Lower lobe of right lung (tissue), 2 donors: ENCODE measurements around the gene RPS8. TPM values are rescaled to one million over a fixed set of nuclear protein-coding genes. Genes with fewer than 3 reads are reported as not detected.

ENCODE experiments used
- ATAC-seq, 2 donors: fragments of 200-7000 bp; cut with Tn5 transposase; one replicate each; pipeline ENCODE4 v1.9.1; 2020 to 2022; ENCODE audit warnings: mild to moderate bottlenecking in 2 of 2, moderate library complexity in 2 of 2
- DNase-seq: peaks from one replicate; pipeline ENCODE4 v3.0.0-alpha.2; 2020
- H3K27ac ChIP-seq: fragments of 200-600 bp; one replicate; pipeline ENCODE4 v1.8.0; 2022
- H3K27me3 ChIP-seq: fragments of 200-600 bp; one replicate; pipeline ENCODE4 v1.8.0; 2022; ENCODE audit warnings: low read depth
- H3K36me3 ChIP-seq: fragments of 200-600 bp; one replicate; pipeline ENCODE4 v1.8.0; 2022; ENCODE audit warnings: mild to moderate bottlenecking
- H3K4me1 ChIP-seq: fragments of 200-600 bp; one replicate; pipeline ENCODE4 v1.8.0; 2022
- H3K4me3 ChIP-seq: fragments of 200-600 bp; one replicate; pipeline ENCODE4 v1.8.0; 2022; ENCODE audit warnings: mild to moderate bottlenecking
- H3K9me3 ChIP-seq: fragments of 200-600 bp; one replicate; pipeline ENCODE4 v1.8.0; 2022
- CTCF ChIP-seq: fragments of 200-600 bp; IDR thresholded peaks from one replicate; pipeline ENCODE4 v1.8.0; 2022; ENCODE audit warnings: antibody characterized with exemption, mild to moderate bottlenecking
- intact Hi-C: fragments of 100-400 bp; cut with DNase I; formaldehyde crosslinking; loops from one replicate; pipeline ENCODE4 v1.11.0; 2022
- total RNA-seq: library from RNA; stranded (reverse); fragmentation: NEBNext Ultra II Directional; extraction: Animal tissue kit (Norgen Biotek cat#: 25700); gene quantifications from one replicate; pipeline ENCODE4 v1.2.1, GENCODE V29; 2021
- donor health status: DM: no; HTN: yes; CAD: no; lungs with severe emphysema.

The RPS8 gene
- total RNA-seq, 1 donor from 2014 or later, result 1,341 TPM

DNA sequence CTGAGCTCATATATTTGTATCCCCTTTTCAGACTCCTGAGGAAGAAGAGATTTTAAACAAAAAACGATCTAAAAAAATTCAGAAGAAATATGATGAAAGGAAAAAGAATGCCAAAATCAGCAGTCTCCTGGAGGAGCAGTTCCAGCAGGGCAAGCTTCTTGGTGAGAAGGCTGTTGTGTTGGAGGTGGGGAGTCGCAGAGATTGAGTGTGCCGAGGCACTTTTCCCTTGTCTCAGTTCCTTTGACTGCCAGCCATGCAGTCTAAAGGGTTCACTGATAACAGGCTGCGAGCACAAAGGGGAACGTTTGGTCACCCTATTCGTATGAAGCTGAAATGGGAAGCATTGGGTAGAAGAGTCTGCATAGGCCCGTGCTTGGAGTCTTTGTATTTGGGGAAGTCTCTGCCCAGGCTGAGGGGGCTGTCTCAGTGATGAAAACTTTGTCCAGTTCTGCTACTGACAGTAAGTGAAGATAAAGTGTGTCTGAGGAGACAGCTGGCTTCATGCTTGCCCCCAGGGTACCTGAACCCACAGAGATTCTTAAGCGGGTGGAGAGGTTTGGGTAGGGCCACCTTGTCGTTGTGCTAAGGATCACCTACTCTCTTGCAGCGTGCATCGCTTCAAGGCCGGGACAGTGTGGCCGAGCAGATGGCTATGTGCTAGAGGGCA is 2.8 kb downstream of the RPS8 start:
- no peak overlapping the region for H3K27ac ChIP-seq
- no peak for DNase-seq
- H3K4me3 ChIP-seq, result no peak overlapping the region

DNA sequence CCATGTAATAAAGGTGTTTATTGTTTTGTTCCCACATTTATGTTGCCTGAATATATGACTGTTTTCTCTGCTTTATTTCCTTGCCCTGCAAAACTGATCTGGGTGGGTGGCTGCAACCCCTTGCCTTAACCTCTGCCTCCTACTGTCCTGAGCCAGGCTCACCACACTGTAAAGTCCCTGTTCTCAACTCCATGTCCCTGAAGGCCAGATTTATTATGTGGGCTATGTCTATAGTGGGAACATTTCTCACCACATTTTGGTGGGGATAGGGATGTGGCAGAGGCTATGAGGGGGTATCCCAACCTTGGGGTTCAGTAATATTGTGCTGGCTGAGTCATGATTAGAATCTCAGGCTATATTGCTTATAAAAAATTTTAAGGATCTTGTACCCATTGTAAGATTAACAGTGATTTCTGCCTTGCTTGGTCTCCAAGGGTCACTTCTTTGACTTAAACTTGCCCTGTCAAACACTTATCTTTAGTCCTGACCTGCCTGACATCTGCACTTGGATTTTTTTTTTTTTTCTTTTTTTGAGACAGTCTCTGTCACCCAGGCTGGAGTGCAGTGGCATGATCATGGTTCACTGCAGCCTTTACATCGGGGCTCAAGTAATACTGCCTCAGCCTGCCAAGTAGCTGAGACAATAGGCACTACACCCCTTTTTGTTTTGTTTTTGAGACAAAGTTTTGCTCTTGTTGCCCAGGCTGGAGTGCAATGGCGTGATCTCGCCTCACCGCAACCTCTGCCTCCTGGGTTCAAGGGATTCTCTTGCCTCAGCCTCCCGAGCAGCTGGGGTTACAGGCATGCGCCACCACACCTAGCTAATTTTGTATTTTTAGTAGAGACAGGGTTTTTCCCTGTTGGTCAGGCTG is 3.6 kb downstream of the RPS8 start:
- peaks cover 55% of the 10 kb centered on the region for H3K36me3 ChIP-seq
- TF ChIP-seq CTCF, result no peak
- intact Hi-C loops, result no loop called here

More for the DNA sequence above, 2.8 kb downstream of the RPS8 start:
- Histone ChIP-seq H3K4me1 (peaks cover 29% of the 10 kb centered on the region), H3K36me3 (peaks cover 55% of the 10 kb centered on the region), H3K27me3 (no peaks in the 10 kb centered on the region), H3K9me3 (no peaks in the 10 kb centered on the region)
- TF ChIP-seq CTCF, result no peak
- ATAC-seq, result no peak
- intact Hi-C loops, result no loop called here

GRCh38 chr1:44780583-44781121 is 5.3 kb downstream of the RPS8 start:
- no peak overlapping the region for H3K4me3 ChIP-seq
- H3K27ac ChIP-seq, result no peak overlapping the region
- ATAC-seq (no peak), DNase-seq (no peak)
- peaks cover 47% of the 10 kb centered on the region for H3K4me1 ChIP-seq
- H3K9me3 ChIP-seq, result no peaks in the 10 kb centered on the region
- no peak for TF ChIP-seq CTCF
- H3K36me3 ChIP-seq, result peaks cover 55% of the 10 kb centered on the region
- H3K27me3 ChIP-seq, result no peaks in the 10 kb centered on the region
- intact Hi-C loops, result no loop called here

More for the DNA sequence above, 3.6 kb downstream of the RPS8 start:
- Histone ChIP-seq H3K27me3 (no peaks in the 10 kb centered on the region), H3K9me3 (no peaks in the 10 kb centered on the region), H3K27ac (no peak overlapping the region), H3K4me3 (no peak overlapping the region), H3K4me1 (peaks cover 38% of the 10 kb centered on the region)
- ATAC-seq (no peak), DNase-seq (no peak)

- Histone ChIP-seq H3K27me3 (no peaks in the 10 kb centered on the region), H3K36me3 (peaks cover 30% of the 10 kb centered on the region), H3K4me1 (peaks cover 35% of the 10 kb centered on the region), H3K9me3 (no peaks in the 10 kb centered on the region), H3K27ac (peak overlapping the region; percentile 46), H3K4me3 (peak overlapping the region; percentile 56)
- intact Hi-C loops, result no loop called here
- ATAC-seq, result no peak
- no peak for DNase-seq
- TF ChIP-seq CTCF, result no peak
These were observed 8.4 kb downstream of the RPS8 start for GRCh38 chr1:44783697-44784093.

- ATAC-seq (peak; percentile 42 to 44), DNase-seq (no peak)
- no peak for TF ChIP-seq CTCF
- Histone ChIP-seq H3K27me3 (no peaks in the 10 kb centered on the region), H3K27ac (peak overlapping the region; percentile 46), H3K4me1 (peaks cover 35% of the 10 kb centered on the region), H3K36me3 (peaks cover 24% of the 10 kb centered on the region), H3K9me3 (no peaks in the 10 kb centered on the region), H3K4me3 (peak overlapping the region; percentile 56)
- intact Hi-C loops, result no loop called here
These were observed 9.0 kb downstream of the RPS8 start for GRCh38 chr1:44784094-44785028.
